Stimulated activated CD4-positive, alpha-beta T cell treated with anti-CD3 and anti-CD28 coated beads, TNF-alpha, amount 100 ng/mL, for 4 hours (primary cell): Measurements from ENCODE around the gene HOXB9.

ENCODE experiments used
- DNase-seq, 3 experiments: peaks; one replicate each; pipeline ENCODE4 v3.0.0-alpha.2; 2020; ENCODE audit warnings: low read depth in 3 of 3

HOXB9 gene

GRCh38 chr17:48587276-48588073, 38.7 kb downstream of the HOXB9 start:
- DNase-seq = no peak

- DNase-seq = no peak
Measured at GRCh38 chr17:48586355-48587258, 39.6 kb downstream of the HOXB9 start.

DNA sequence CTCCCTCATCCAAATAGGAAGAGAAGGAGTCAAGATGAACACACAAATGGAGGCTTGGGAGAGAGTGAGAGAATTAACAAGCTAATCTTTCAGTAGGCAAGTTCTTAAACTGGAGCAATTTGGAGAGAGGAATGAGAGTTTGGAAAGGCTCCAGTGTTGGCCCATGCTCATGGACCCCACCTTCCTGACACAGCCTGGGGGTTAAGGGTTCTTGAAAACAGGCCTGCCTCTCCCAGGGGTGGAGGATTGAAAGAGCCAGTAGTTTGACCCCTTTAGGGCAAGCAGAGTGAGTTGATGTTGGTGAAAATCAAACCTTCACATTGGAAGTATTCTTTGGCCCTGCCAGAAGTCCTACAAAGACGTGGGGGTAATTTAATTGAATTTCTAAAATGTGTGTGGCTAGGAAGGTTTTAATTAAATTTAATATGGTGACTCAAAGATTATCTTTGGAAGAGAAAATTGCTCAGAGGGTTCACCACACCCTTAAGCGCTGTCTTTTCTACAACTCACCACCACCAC, 41.9 kb downstream of the HOXB9 start:
- no peak for DNase-seq

DNA sequence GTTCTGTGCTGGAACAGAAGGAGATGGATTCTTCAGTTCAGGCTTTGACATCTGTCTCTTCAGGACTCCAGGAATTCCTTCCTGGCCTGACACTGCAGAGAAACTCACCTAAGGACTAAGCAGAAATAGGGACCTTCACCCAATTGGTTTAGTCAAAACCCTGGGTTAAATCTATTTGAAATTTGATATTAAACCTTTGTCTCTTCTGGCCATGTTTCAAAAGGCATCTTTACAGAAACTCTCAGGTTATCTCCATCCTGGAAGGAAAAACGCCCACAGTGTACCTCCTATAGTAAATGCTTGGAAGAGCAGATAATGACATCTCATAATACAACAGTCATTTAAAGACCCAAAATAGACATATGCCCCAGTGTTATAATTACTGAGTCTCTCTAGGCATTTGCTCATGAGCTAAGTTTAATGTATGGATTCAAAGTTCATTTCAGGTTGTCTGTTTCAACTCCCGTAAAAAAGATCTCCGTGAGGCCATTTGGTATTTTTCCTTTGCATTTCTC, 42.4 kb downstream of the HOXB9 start:
- DNase-seq = no peak

GRCh38 chr17:48582750-48583069, 43.4 kb downstream of the HOXB9 start:
- DNase-seq = no peak

DNA sequence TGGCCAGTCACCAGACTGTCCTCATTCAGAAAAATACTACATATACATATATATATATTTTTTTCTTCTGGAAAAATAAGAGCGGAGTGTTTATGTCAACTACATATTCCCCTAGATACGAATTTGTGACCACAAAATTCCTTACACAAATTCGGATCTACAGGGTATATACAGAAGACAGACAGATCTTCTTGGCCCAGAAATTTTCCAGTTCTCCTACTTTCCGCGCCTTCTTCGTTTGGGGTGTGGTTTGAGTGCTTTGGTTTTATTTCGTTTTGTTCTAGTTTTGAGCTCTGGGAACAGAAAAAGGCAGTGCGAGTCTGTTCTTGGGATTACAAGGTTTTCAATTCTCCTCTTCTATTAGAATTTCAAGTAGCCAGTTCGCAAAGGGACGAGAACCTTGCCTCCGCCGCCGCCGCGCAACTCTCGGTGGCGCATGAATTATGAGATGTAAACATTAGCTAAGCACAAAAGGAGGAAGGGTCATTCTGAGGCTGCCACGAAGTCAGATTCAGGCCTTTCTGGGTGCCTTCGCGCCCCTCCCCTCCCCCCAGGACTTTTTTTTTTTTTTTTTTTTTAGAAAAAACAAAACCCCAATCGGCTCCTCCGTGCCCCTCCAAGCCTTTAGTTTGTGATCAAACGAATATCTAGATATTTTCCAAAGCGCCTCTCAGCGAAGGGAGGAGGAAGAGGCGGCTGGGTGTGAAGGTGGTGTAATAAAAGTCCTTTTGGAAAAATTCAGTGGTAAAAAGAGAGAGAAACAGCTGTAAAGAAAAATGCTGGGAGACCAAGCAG, 46.2 kb downstream of the HOXB9 start:
- DNase-seq = no peak

DNA sequence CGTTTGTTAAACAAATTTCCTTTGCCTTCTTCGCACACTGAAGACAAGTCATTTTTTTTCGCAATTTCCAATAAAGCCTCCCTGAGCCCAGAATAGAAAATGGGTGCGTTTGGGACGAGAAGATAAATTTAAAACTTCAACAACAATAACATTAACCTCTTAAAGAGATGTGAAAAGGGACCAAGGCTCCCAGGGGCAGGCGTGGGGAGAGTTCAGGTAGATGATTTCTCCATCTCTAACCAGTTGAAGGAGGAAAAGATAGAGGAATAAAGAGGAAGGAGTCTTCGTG, 46.7 kb downstream of the HOXB9 start:
- DNase-seq = no peak

GRCh38 chr17:48578616-48579470, 47.3 kb downstream of the HOXB9 start:
- no peak for DNase-seq

DNA sequence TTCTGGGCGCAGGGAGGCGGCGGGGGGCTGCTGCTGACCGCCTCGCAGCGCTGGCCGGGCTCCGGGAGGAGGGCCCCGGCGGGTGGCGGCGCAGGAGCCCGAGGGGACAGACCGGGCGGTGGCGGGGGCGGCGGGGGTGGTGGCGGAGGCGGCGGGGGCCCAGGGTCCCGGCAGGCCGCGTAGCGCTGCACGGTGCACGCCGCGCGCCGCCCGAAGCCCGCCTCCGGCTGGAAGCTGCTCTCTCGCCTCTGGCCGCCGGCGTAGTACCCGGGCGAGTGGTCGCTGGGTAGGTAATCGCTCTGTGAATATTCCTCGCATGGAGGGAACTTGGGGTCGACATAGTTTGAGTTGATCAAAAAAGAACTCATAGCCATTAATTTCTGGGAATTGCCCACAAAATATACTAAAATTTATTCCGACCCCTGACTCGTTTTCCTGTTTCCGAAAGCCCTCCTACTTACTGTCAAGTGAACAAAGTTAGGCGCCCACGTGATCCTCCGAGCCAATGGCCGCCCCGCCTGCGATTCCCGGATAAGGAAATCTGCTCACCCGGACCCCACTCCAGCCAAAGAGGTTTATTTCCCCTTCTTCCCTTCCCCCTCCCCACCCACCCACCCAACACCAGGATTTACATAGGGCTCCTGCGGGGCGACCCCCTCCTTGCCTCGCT, 48.1 kb downstream of the HOXB9 start, which contains the start of gene HOXB4:
Gene HOXB4, minus strand, starts transcription at position 405 of the 670 bp plus-strand sequence. Its CDS starts 31 bp downstream, at position 374.
- DNase-seq = peak in 2 of 3 experiments; percentile 37 to 45

DNA sequence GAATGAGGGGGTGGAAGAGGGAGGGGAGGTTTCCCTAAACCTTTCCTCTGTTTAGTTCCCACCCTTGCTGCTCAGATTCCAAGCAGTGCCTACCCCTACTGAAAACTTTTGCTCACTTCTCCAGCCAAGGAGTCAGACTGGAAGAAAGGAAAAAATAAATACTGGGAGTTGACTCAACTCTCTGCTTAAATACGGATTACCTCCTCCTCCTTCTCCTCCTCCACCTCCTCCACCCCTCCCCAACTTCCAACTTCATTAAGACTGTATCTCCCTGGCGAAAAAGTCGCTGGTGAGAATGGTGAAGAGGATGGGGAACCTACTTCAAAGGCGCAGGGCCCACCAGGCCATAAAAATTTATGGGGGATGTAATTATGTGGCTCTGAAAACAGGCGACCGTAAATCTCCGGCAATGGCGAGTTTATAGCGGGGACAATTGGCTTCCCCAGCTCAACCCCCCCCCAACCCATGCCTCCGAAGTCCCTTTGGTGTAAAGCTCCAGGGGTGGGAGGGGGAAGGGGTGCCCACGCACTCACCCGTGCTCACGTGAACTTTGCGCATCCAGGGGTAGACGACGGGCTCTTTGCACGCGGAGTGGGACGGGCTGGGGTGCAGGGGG, 48.7 kb downstream of the HOXB9 start:
- DNase-seq = no peak

- DNase-seq = no peak
Measured at GRCh38 chr17:48576479-48577309, 49.5 kb downstream of the HOXB9 start.

GRCh38 chr17:48575673-48576478, 50.3 kb downstream of the HOXB9 start:
- DNase-seq = no peak

DNA sequence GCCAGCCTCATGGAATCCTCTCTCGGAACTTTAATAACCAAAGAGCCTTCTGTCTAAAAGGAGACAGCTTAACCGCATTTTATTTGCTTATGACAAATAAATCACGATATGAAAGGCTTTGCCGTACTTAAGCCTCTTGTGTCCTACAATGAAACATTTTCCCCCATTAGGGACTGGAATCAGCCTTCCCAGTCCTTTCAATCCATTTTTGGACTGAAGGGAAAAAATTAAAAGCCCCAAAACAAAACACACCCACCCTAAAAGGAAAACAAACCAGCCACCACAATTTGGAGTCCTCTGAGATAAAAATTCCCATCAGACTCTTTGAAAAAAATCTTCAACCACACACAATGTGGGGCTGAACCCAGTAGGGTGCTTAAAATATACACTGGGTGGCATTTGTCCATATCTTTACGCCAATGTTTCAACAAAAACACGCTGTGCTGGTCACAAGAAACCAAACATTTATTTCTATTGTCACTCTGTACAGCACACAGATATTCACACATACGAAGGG, 51.0 kb downstream of the HOXB9 start:
- DNase-seq = no peak

GRCh38 chr17:48574505-48575065, 51.6 kb downstream of the HOXB9 start:
- DNase-seq = no peak

GRCh38 chr17:48571826-48572417, 54.2 kb downstream of the HOXB9 start:
- DNase-seq = no peak
